NCI-H82 treated with DMSO at 0.1 percent for 48 hours (cell line): ENCODE measurements around the gene TPRX1.
A peak's percentile ranks its signal among the peaks of the same experiment; 100 is the strongest.
"Not testable (repeated sequence)": the region's sequence is repeated elsewhere in the genome, so short reads cannot be mapped to it uniquely, and the experiment has no call there.

Source experiments
- DNase-seq: peaks from one replicate; lab custom pipeline; 2025; ENCODE audit not compliant: unreplicated experiment; lab: John Stamatoyannopoulos, UW

TPRX1 gene

DNA sequence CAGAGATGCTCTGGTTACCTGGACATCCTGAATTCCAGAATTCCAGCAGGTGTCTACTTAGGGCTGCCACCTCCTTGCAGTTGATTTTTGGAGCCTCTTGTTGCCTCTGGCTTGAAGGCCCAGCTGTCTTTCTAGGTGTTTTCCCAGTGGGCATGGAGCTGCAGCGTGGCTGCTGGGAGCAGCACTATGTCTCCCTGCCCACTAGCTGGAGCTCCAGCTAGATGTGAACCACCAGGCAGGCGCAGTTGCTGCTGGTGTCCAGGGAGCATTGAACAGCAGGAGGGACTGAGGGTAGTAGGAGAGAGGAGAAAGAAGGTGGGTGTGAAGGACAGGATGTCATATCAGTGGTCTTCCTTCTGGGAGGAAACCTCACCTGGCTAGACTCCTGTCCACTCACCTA is 35.7 kb downstream of the TPRX1 start:
- no peak for DNase-seq

- no peak for DNase-seq
Observed at GRCh38 chr19:47767349-47767748, 37.0 kb downstream of the TPRX1 start.

- no peak for DNase-seq
Observed at GRCh38 chr19:47766670-47767069, 37.7 kb downstream of the TPRX1 start.

- DNase-seq: no peak
Observed at GRCh38 chr19:47766359-47766620, 38.1 kb downstream of the TPRX1 start.

DNA sequence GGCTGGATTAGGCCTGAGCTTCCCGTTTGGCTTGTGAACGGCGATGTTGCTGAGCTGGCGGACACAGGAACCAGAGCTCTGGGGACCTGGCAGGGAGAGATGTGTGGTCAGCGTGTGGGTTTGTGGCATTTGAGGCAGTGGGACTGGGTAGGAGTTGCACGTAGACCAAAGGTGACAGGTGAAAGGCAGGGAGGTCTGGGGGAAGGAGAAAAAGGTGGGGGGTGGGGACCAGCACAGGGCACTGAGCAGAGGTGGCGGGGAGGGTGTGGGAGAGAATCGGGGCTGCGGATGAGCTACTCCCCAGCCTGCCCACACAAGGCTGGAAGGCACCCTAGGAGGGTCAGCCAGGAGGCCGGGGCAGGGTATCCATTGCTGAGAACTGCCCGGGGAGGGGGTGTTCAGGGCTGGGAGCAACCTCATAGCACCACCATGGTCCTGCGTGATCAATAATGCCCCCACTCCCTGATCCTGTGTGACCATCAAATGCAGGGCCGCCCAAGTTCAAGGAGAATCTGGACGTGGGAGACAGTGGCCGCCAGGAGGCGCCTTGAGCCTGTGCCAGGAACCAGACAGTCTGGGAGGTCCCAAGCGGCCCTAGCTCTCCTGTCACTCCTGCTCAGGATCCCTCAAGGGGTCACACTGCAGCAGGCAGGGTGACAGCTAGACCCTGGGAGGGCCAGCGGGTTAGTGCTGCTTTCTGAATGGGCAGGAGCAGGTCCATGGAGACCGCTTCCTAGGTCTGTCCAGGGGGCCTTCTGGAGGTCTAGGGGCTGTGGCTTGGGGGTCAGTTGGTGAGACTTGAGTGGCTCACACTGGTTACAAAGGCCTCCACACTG is 38.6 kb downstream of the TPRX1 start:
- peak; percentile 54 for DNase-seq

DNA sequence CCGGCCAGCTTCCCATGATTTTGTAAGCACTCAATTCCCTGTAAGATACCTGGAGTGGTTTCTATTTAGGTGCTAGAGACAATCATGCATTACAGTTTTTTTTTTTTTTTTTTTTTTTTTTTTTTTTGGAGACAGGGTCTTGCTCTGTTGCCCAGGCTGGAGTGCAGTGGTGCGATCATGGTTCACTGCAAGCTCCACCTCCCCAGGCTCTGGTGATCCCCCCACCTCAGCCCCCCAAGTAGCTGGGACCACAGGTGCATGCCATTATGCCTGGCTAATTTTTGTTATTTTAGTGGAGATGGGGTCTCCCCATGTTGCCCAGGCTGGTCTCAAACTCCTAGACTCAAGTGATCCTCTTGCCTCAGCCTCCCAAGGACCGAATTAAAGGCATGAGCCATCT is 39.6 kb downstream of the TPRX1 start:
- not testable (repeated sequence) for DNase-seq

GRCh38 chr19:47762615-47763308 is 41.6 kb downstream of the TPRX1 start:
- no peak for DNase-seq

GRCh38 chr19:47762151-47762550 is 42.2 kb downstream of the TPRX1 start:
- no peak for DNase-seq

- DNase-seq: no peak
Observed at GRCh38 chr19:47761566-47761965, 42.8 kb downstream of the TPRX1 start.

- no peak for DNase-seq
Observed at GRCh38 chr19:47760632-47760999, 43.7 kb downstream of the TPRX1 start.

DNA sequence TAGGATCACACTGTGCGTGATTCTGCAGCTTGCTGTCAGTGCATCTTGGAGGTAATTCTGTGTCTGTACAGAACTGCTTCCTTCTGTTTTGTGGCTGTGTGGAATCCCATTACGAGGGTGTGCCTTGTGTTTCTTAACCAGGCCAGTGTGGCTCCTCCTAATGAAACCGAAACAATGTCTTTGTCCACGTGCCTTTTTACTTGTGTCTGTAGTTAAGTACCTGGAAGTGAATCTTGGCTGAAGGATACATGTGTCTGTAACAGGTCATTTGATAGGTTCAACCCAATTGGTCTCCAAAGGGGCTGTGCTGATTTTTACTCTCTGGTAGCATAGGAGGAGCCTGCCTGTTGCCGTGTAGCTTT is 45.9 kb downstream of the TPRX1 start:
- no peak for DNase-seq

DNA sequence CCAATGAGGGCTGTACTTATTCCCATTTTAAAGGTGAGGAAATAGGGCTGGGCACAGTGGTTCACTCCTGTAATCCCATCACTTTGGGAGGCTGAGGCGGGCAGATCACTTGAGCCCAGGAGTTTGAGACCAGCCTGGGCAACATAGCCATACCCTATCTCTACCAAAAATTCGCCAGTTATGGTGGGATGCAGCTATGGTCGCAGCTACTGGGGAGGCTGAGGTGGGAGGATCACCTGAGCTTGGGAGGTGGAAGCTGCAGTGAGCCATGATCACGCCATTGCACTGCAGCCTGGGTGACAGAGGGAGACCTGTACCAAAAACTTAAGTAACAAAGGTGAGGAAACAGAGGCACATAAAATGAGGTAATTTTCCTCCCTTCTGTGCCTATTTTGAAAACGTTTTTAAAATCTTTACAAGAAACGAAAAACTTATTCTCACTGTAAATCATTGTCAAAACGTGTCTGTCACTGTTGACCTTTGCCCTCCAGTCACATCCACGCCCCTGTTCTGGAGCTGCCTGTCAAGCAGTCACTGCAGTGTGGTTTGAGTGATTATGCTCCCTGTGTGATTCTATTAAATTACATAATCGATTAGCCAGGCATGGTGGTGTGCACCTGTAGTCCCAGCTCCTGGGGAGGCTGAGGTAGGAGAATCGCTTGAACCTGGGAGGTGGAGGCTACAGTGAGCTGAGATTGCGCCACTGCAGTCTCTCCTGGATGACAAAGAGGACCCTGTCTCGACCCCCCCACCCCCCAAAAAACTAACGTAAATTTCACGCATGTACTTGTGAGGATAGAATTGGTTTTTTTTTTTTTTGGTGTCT is 46.5 kb downstream of the TPRX1 start:
- no peak for DNase-seq

GRCh38 chr19:47756953-47757608 is 47.3 kb downstream of the TPRX1 start:
- no peak for DNase-seq

DNA sequence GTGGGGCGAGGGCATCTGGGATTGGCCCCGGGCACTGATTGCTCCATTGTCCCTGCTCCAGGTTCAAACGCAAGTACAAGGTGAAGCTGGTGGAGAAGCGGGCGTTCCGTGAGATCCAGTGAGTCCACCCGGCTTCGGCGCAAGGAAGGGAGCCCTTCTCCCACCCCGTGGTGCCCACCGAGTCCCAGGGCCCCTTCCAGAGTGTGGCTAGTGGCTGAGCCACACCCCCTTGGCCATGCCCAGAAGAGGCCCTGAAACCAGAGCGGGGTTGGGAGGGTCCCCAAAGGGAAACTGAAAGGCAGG is 47.8 kb downstream of the TPRX1 start:
- no peak for DNase-seq

- no peak for DNase-seq
Observed at GRCh38 chr19:47755762-47756626, 48.4 kb downstream of the TPRX1 start.

DNA sequence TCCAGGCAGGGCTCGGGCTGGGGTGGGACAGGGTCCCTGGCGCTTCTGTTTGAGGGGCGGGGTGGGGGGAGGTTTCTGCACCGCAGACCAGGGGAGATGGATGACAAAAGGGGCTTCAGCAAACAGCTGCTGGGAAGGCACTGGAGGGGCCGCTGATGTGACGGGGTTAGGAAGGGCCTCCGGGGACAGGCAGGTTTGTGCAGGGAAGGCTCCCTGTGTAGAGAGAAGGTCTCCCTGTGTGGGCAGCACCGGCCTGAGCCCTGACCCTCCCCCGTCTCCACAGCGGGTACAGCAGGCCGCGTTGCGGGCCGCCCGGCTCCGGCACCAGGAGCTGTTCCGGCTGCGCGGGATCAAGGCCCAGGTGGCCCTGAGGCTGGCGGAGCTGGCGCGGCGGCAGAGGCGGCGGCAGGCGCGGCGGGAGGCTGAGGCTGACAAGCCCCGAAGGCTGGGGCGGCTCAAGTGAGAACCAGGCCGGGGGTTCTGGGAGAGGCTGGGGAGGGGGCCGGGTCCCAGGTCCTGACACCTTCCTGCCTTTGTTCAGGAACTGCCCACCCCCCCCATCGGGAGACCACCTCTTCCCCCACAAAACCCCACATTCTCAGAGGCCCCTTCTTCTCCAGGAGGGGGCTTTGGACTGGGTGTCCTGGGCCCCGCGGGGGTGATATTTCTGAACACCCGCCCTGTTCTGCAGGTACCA is 49.1 kb downstream of the TPRX1 start:
- no peak for DNase-seq

- DNase-seq: no peak
Observed at GRCh38 chr19:47754206-47755064, 49.9 kb downstream of the TPRX1 start.

- DNase-seq: no peak
Observed at GRCh38 chr19:47752440-47753211, 51.7 kb downstream of the TPRX1 start.
